HCT116 (cell line): ENCODE measurements around the gene GRM3. TPM values are rescaled to one million over a fixed set of nuclear protein-coding genes. Genes with fewer than 3 reads are reported as not detected.

Source experiments
- ATAC-seq: fragments of 200-7000 bp; cut with Tn5 transposase; 2 replicates; pipeline ENCODE4 v1.9.1; 2020; ENCODE audit warnings: mild to moderate bottlenecking, moderate library complexity
- BruUV-seq: library from RNA; stranded (reverse); fragments of 400-500 nt; replicated peaks from 2 replicates; lab custom pipeline; 2021; lab: Mats Ljungman, UMichigan
- CTCF ChIA-PET: fragments of 300-600 bp; sonication (Branson Sonifier 250); formaldehyde crosslinking; loops from one replicate; lab custom pipeline; 2021; ENCODE audit warnings: antibody characterized with exemption; lab: Charles Lee
- POLR2A ChIA-PET: fragments of 300-600, 350-600 bp; sonication (Branson Sonifier 250); formaldehyde crosslinking; loops from one replicate; lab custom pipeline; 2021; ENCODE audit warnings: antibody characterized with exemption; lab: Charles Lee
- RAD21 ChIA-PET, 2 experiments: fragments of 300-600 bp; sonication (Branson Sonifier 250); formaldehyde crosslinking; loops; one replicate each; lab custom pipeline; 2023; ENCODE audit warnings: low total read pairs in 2 of 2; ENCODE audit not compliant: uncharacterized antibody in 2 of 2, unreplicated experiment in 2 of 2, low non-redundant PET in 1 of 2; lab: Charles Lee
- DNase-seq: peaks from one replicate; pipeline ENCODE4 v3.0.0-alpha.2; 2010; ENCODE audit warnings: low read depth, low spot score
- H2AFZ ChIP-seq: fragments of 200-600 bp; shearing (Covaris generic), sonication (generic); 2 replicates; pipeline ENCODE4 v1.6.1; 2017; ENCODE audit warnings: low read depth, mixed run types, mixed read lengths, antibody characterized with exemption, low read length; ENCODE audit not compliant: poor library complexity, severe bottlenecking
- H3K27ac ChIP-seq: 2 replicates; pipeline ENCODE4 v1.5.1; 2012; ENCODE audit warnings: low read depth, low read length
- H3K27me3 ChIP-seq: fragments of 200-600 bp; sonication (generic); 2 replicates; pipeline ENCODE4 v1.6.1; 2016; ENCODE audit warnings: mixed run types, low read length, mixed read lengths; ENCODE audit not compliant: insufficient read depth
- H3K36me3 ChIP-seq, 2 experiments: fragments of 200-500 bp in 1 of 2; fragments of 200-600 bp in 1 of 2; sonication (Bioruptor generic) in 1 of 2; sonication (generic) in 1 of 2; 2 replicates each; pipeline versions ENCODE4 v1.5.1 to v1.6.1; 2014 to 2016; ENCODE audit warnings: low read length in 2 of 2, inconsistent platforms in 1 of 2, mixed read lengths in 1 of 2, mixed run types in 1 of 2; ENCODE audit not compliant: insufficient read depth in 2 of 2, control insufficient read depth in 1 of 2
- H3K4me1 ChIP-seq, 2 experiments: fragments of 200-600 bp in 1 of 2; sonication (generic) in 1 of 2; 2 replicates each; pipeline versions ENCODE4 v1.5.1 to v1.6.1; 2012 to 2017; ENCODE audit warnings: low read length in 2 of 2, inconsistent platforms in 1 of 2, mild to moderate bottlenecking in 1 of 2, mixed read lengths in 1 of 2, mixed run types in 1 of 2, moderate library complexity in 1 of 2; ENCODE audit not compliant: insufficient read depth in 2 of 2, control insufficient read depth in 1 of 2
- H3K4me2 ChIP-seq: fragments of 200-600 bp; sonication (generic); 2 replicates; pipeline ENCODE4 v1.6.1; 2017; ENCODE audit warnings: mixed run types, low read length, mixed read lengths
- H3K4me3 ChIP-seq, 2 experiments: fragments of 200-600 bp in 1 of 2; sonication (generic) in 1 of 2; replicated peaks in 1 of 2; 2 replicates each; pipeline ENCODE4 v1.5.1; 2011 to 2016; ENCODE audit warnings: low read length in 2 of 2, control low read depth in 1 of 2, low read depth in 1 of 2, mild to moderate bottlenecking in 1 of 2, mixed read lengths in 1 of 2, mixed run types in 1 of 2
- H3K79me2 ChIP-seq: fragments of 200-600 bp; sonication (generic); 2 replicates; pipeline ENCODE4 v1.6.1; 2017; ENCODE audit warnings: mild to moderate bottlenecking, mixed run types, low read length, moderate library complexity, mixed read lengths; ENCODE audit not compliant: insufficient read depth
- H3K9ac ChIP-seq: fragments of 200-600 bp; sonication (generic); 2 replicates; pipeline ENCODE4 v1.6.1; 2016; ENCODE audit warnings: low read length, mixed read lengths
- H3K9me2 ChIP-seq: fragments of 200-600 bp; sonication (generic), shearing (Covaris generic); 2 replicates; pipeline ENCODE4 v1.6.1; 2017; ENCODE audit warnings: mixed run types, mild to moderate bottlenecking, moderate library complexity; ENCODE audit not compliant: insufficient read depth
- H3K9me3 ChIP-seq, 2 experiments: fragments of 200-500 bp in 1 of 2; fragments of 200-600 bp in 1 of 2; sonication (Bioruptor generic) in 1 of 2; sonication (generic) in 1 of 2; 2 replicates each; pipeline ENCODE4 v1.6.1; 2014 to 2017; ENCODE audit warnings: low read length in 2 of 2, mixed read lengths in 2 of 2, inconsistent platforms in 1 of 2, low read depth in 1 of 2, mild to moderate bottlenecking in 1 of 2, mixed run types in 1 of 2, moderate library complexity in 1 of 2; ENCODE audit not compliant: control insufficient read depth in 1 of 2, insufficient read depth in 1 of 2
- H4K20me1 ChIP-seq: fragments of 200-600 bp; sonication (generic), shearing (Covaris generic); 2 replicates; pipeline ENCODE4 v1.6.1; 2017; ENCODE audit warnings: mixed run types, mild to moderate bottlenecking, moderate library complexity; ENCODE audit not compliant: insufficient read depth
- CEBPB ChIP-seq: IDR thresholded peaks from 2 replicates; pipeline ENCODE4 v1.6.1; 2012; ENCODE audit warnings: low read depth
- CTCF ChIP-seq, 3 experiments: fragments of 200-600 bp in 1 of 3; sonication (generic) in 1 of 3; IDR thresholded peaks in 2 of 3; conservative IDR thresholded peaks in 1 of 3; 2 replicates each; pipeline ENCODE4 v1.5.1; 2012 to 2017; ENCODE audit warnings: low read depth in 2 of 3, low read length in 2 of 3, antibody characterized with exemption in 1 of 3, borderline replicate concordance in 1 of 3, control low read depth in 1 of 3, mild to moderate bottlenecking in 1 of 3, mixed read lengths in 1 of 3, mixed run types in 1 of 3, moderate library complexity in 1 of 3; ENCODE audit not compliant: insufficient read depth in 1 of 3
- EGR1 ChIP-seq: IDR thresholded peaks from 2 replicates; pipeline ENCODE4 v1.6.1; 2012; ENCODE audit warnings: low read depth
- EZH2 ChIP-seq: fragments of 200-600 bp; sonication (generic); IDR thresholded peaks from 2 replicates; pipeline ENCODE4 v1.6.1; 2017; ENCODE audit warnings: antibody characterized with exemption, mixed run types
- EZH2phosphoT487 ChIP-seq: fragments of 200-600 bp; IDR thresholded peaks from 2 replicates; pipeline ENCODE4 v1.6.1; 2018; ENCODE audit warnings: antibody characterized with exemption, borderline replicate concordance
- MAX ChIP-seq: IDR thresholded peaks from 2 replicates; pipeline ENCODE4 v1.6.1; 2012
- POLR2AphosphoS5 ChIP-seq: IDR thresholded peaks from 2 replicates; pipeline ENCODE4 v1.6.1; 2011; ENCODE audit warnings: mild to moderate bottlenecking, low read depth, low read length, moderate library complexity
- RAD21 ChIP-seq: IDR thresholded peaks from 2 replicates; pipeline ENCODE4 v1.6.1; 2012; ENCODE audit warnings: low read depth, mild to moderate bottlenecking
- TCF7L2 ChIP-seq: IDR thresholded peaks from 2 replicates; pipeline ENCODE4 v1.7.0; 2011; ENCODE audit warnings: borderline replicate concordance, inconsistent platforms; ENCODE audit not compliant: insufficient read depth, insufficient read length; ENCODE audit errors: extremely low read depth
- ZFX ChIP-seq: fragments of 450-650 bp; IDR thresholded peaks from 2 replicates; pipeline ENCODE4 v1.6.1; 2017
- ZNF274 ChIP-seq: fragments of 200-500 bp; sonication (Bioruptor generic); IDR thresholded peaks from 2 replicates; pipeline ENCODE4 v1.6.1; 2014; ENCODE audit warnings: mild to moderate bottlenecking, low read depth, low read length, inconsistent platforms
- intact Hi-C: fragments of 100-400 bp; cut with micrococcal nuclease; formaldehyde crosslinking; loops from 2 replicates; pipeline ENCODE4 v1.10.0; 2022
- total RNA-seq: library from RNA; stranded (reverse); gene quantifications from one replicate; pipeline ENCODE4 v1.2.1, GENCODE V29; 2021; ENCODE audit not compliant: unreplicated experiment

GRM3 gene
- total RNA-seq, 1 experiment from 2014 or later: not detected

- H2AFZ ChIP-seq: no peak overlapping the region
- H3K4me3 ChIP-seq: no peak overlapping the region
- H3K9me2 ChIP-seq: no peaks in the 10 kb centered on the region
- no TSS peak for BruUV-seq
- H3K36me3 ChIP-seq: no peaks in the 10 kb centered on the region
- H3K4me1 ChIP-seq: no peaks in the 10 kb centered on the region
- H3K4me2 ChIP-seq: no peak overlapping the region
- peaks cover 5% of the 10 kb centered on the region; the same call in 1 of the 2 replicates for H3K27me3 ChIP-seq
- no peaks in the 10 kb centered on the region for H3K9me3 ChIP-seq
- no peak for ATAC-seq
- ChIA-PET RAD21 (no interaction called here), CTCF (no interaction called here), POLR2A (no interaction called here)
- no peak for DNase-seq
- H4K20me1 ChIP-seq: no peaks in the 10 kb centered on the region
- intact Hi-C loops: no loop called here
- H3K79me2 ChIP-seq: no peaks in the 10 kb centered on the region
- TF ChIP-seq EGR1: no peak
- no peak for TF ChIP-seq TCF7L2
- TF ChIP-seq MAX: no peak
- TF ChIP-seq EZH2: no peak
- TF ChIP-seq RAD21: no peak
- TF ChIP-seq POLR2AphosphoS5: no peak
- TF ChIP-seq CTCF (IDR thresholded peaks at IDR 0.05 in 2 of 3, conservative IDR thresholded peaks at IDR 0.05 in 1 of 3; ENCODE audit: borderline replicate concordance in 1 of 3, insufficient read depth in 1 of 3, low read depth in 2 of 3, low read length in 2 of 3): no peak
- no peak for TF ChIP-seq ZFX
- TF ChIP-seq ZNF274: no peak
- TF ChIP-seq EZH2phosphoT487: no peak
- TF ChIP-seq CEBPB: no peak
- H3K27ac ChIP-seq: no peak overlapping the region
- no peak overlapping the region for H3K9ac ChIP-seq
Observed at GRCh38 chr7:86748201-86748600, 104.5 kb downstream of the GRM3 start.
